Mammary epithelial cell (primary cell): ENCODE data around the gene ATP5ME.

Experiments
- EZH2 ChIP-seq: IDR thresholded peaks from 2 replicates; pipeline ENCODE4 v1.6.1; 2012; ENCODE audit warnings: low read length, inconsistent platforms, borderline replicate concordance
- TF ChIP-seq, protein P1 (sequence below), 2 donors: IDR thresholded peaks in 1 of 2; conservative IDR thresholded peaks in 1 of 2; 2 replicates each; pipeline ENCODE4 v1.5.1; 2011 to 2012; ENCODE audit warnings: inconsistent platforms in 2 of 2, low read length in 2 of 2, mild to moderate bottlenecking in 2 of 2, control low read depth in 1 of 2, low read depth in 1 of 2; ENCODE audit not compliant: insufficient read depth in 1 of 2; ENCODE audit errors: extremely low read depth in 1 of 2

DNA sequence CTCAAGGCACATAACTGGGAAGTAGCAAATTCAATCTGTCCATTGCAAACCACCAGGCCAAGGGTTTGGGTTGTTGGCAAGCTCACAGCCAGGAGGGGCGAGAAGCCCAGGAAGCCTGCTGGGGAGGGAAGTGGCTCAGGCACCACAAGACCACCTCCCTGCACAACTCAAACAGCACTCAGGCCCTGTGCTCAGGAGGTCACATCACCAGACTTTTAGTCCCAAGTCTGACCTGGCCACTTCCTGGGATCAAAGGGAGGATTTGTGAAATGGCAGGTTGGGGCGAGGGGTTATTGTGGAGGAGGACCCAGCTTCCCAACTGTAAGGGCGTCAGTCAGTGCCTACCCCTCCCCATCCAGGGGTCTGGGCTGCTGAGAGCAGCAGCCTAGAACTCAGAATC lies 2.3 kb downstream of the ATP5ME start:
- no peak for TF ChIP-seq EZH2
- TF ChIP-seq, protein P1, sequence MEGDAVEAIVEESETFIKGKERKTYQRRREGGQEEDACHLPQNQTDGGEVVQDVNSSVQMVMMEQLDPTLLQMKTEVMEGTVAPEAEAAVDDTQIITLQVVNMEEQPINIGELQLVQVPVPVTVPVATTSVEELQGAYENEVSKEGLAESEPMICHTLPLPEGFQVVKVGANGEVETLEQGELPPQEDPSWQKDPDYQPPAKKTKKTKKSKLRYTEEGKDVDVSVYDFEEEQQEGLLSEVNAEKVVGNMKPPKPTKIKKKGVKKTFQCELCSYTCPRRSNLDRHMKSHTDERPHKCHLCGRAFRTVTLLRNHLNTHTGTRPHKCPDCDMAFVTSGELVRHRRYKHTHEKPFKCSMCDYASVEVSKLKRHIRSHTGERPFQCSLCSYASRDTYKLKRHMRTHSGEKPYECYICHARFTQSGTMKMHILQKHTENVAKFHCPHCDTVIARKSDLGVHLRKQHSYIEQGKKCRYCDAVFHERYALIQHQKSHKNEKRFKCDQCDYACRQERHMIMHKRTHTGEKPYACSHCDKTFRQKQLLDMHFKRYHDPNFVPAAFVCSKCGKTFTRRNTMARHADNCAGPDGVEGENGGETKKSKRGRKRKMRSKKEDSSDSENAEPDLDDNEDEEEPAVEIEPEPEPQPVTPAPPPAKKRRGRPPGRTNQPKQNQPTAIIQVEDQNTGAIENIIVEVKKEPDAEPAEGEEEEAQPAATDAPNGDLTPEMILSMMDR (conservative IDR thresholded peaks at IDR 0.05 in 1 of 2, IDR thresholded peaks at IDR 0.05 in 1 of 2; ENCODE audit: extremely low read depth in 1 of 2, insufficient read depth in 1 of 2, low read depth in 1 of 2, low read length in 2 of 2) = no peak
